Karpas-422 (cell line): ENCODE data around the gene NEGR1. TPM values are rescaled to one million over a fixed set of nuclear protein-coding genes. Genes with fewer than 3 reads are reported as not detected.

Experiments used
- DNase-seq: peaks from one replicate; pipeline ENCODE4 v3.0.0-alpha.2; 2015
- H2AFZ ChIP-seq: fragments of 200-600 bp; sonication (generic); 2 replicates; pipeline ENCODE4 v1.6.1; 2014; ENCODE audit warnings: antibody characterized with exemption, low read length, mixed read lengths
- H3K27ac ChIP-seq: fragments of 200-600 bp; sonication (generic); 2 replicates; pipeline ENCODE4 v1.5.1; 2014; ENCODE audit warnings: mild to moderate bottlenecking, low read length, moderate library complexity
- H3K27me3 ChIP-seq: fragments of 200-600 bp; sonication (generic); 2 replicates; pipeline ENCODE4 v1.6.1; 2014; ENCODE audit warnings: low read length, mixed read lengths
- H3K36me3 ChIP-seq: fragments of 200-600 bp; sonication (generic); 2 replicates; pipeline ENCODE4 v1.6.1; 2014; ENCODE audit warnings: low read length, mixed read lengths; ENCODE audit not compliant: insufficient read depth
- H3K4me1 ChIP-seq: fragments of 200-600 bp; sonication (generic); 2 replicates; pipeline ENCODE4 v1.6.1; 2014; ENCODE audit warnings: mild to moderate bottlenecking, low read length, mixed read lengths
- H3K4me2 ChIP-seq: fragments of 200-600 bp; sonication (generic); 2 replicates; pipeline ENCODE4 v1.6.1; 2014; ENCODE audit warnings: low read length, low read depth, mild to moderate bottlenecking; ENCODE audit not compliant: poor library complexity, severe bottlenecking
- H3K4me3 ChIP-seq: fragments of 200-600 bp; sonication (generic); 2 replicates; pipeline ENCODE4 v1.5.1; 2014; ENCODE audit warnings: mild to moderate bottlenecking, antibody characterized with exemption, low read length, mixed read lengths
- H3K79me2 ChIP-seq: fragments of 200-600 bp; sonication (generic); 2 replicates; pipeline ENCODE4 v1.6.1; 2014; ENCODE audit warnings: mild to moderate bottlenecking, low read length, mixed read lengths
- H3K9ac ChIP-seq: fragments of 200-600 bp; sonication (generic); 2 replicates; pipeline ENCODE4 v1.6.0; 2014; ENCODE audit warnings: low read length
- H3K9me2 ChIP-seq: fragments of 200-600 bp; sonication (generic), shearing (Covaris generic); replicated peaks from 2 replicates; pipeline ENCODE4 v1.6.0; 2014; ENCODE audit warnings: mild to moderate bottlenecking, low read length, moderate library complexity; ENCODE audit not compliant: insufficient read depth
- H3K9me3 ChIP-seq: fragments of 300-700, 200-600 bp; sonication (generic); 2 replicates; pipeline ENCODE4 v1.6.1; 2014; ENCODE audit warnings: low read length, mixed read lengths
- H4K20me1 ChIP-seq: fragments of 200-600 bp; sonication (generic); 2 replicates; pipeline ENCODE4 v1.6.1; 2014; ENCODE audit warnings: mild to moderate bottlenecking, antibody characterized with exemption, low read length, low read depth; ENCODE audit not compliant: insufficient read depth
- small RNA-seq: library from RNA; depleted of rRNA; stranded (forward); fragments of <200 nt; gene quantifications from one replicate; pipeline ENCODE3, GENCODE V24; 2014
- total RNA-seq: library from RNA; depleted of rRNA; stranded (reverse); fragments of >200 nt; shearing (Covaris generic); gene quantifications from 2 replicates; pipeline ENCODE4 v1.2.3, GENCODE V29; 2014; ENCODE audit warnings: low replicate concordance

Gene NEGR1
- total RNA-seq, 1 experiment from 2014 or later, result not detected

DNA sequence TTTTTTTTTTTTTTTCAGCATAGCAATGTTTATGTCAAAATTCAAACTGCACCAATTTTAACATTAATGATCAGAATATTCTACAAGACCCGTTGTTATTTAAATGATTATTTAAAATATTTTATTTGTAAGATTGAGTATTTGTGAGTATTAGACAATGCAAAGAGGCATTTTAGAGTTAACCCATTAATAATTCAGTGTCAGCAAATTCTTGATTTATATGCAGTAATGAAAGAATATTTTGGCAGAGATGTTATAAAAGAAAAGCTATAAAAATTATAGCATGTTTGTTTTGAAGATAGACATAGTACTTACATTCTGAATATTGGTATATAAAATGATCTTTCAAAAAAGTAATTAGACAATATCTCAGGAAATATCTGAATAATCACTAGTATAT, 932.0 kb downstream of the NEGR1 start:
- no peak overlapping the region for H3K4me2 ChIP-seq
- no peaks in the 10 kb centered on the region for H3K4me1 ChIP-seq
- H3K79me2 ChIP-seq, result no peaks in the 10 kb centered on the region
- peaks cover 15% of the 10 kb centered on the region for H3K9me3 ChIP-seq
- H2AFZ ChIP-seq, result no peak overlapping the region
- no peak overlapping the region for H3K9ac ChIP-seq
- no peak for DNase-seq
- no peak overlapping the region for H3K27ac ChIP-seq
- no peaks in the 10 kb centered on the region for H3K27me3 ChIP-seq
- H3K9me2 ChIP-seq, result no peaks in the 10 kb centered on the region
- no peaks in the 10 kb centered on the region for H3K36me3 ChIP-seq
- no peaks in the 10 kb centered on the region for H4K20me1 ChIP-seq
- no peak overlapping the region for H3K4me3 ChIP-seq

Small RNA genes lying within 50 kb of the gene (small RNA-seq; reads per million reads assigned to genes)
- gene AL358453.1 (not detected), gene AL359821.1 (not detected)
